Adrenal gland (tissue), 5 donors: ENCODE data around the gene LRRC30.

Experiments
- POLR2A ChIP-seq, 2 donors: fragments of 450-650 bp; IDR thresholded peaks; one replicate each; pipeline ENCODE4 v1.6.1; 2017; ENCODE audit warnings: antibody characterized with exemption in 2 of 2, mild to moderate bottlenecking in 2 of 2, moderate library complexity in 1 of 2
- TF ChIP-seq, protein P1 (sequence below), 6 experiments: fragments of 450-650 bp in 4 of 6; fragments of 200-600 bp in 2 of 6; sonication (generic) in 1 of 6; IDR thresholded peaks; 1 replicate in 5 of 6; 2 replicates in 1 of 6; pipeline versions ENCODE4 v1.5.1 to v1.8.0; 2016 to 2021; ENCODE audit warnings: antibody characterized with exemption in 6 of 6, mild to moderate bottlenecking in 2 of 6, moderate library complexity in 1 of 6
- donor health status: DM: no; HTN: no; CAD: no.

DNA sequence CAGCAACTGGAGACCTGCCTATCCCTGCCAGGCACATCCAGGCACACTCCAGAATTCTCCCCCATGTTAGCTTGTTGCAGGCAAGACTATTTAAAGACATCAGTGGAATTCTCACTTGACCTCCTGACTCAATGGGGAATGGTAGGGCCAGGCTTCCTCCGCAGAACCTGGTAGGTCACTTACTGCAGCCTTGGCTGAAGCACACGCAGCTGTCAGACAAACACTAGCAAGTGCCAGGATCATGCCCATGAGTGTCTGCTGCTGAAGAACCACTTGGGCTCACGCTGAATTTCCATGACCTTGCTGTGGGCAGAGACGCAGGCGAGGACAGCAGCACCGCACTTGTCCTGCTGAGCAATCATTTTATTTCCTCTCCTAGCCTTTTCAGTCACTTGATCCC is 3.2 kb downstream of the LRRC30 start:
- TF ChIP-seq, protein P1, sequence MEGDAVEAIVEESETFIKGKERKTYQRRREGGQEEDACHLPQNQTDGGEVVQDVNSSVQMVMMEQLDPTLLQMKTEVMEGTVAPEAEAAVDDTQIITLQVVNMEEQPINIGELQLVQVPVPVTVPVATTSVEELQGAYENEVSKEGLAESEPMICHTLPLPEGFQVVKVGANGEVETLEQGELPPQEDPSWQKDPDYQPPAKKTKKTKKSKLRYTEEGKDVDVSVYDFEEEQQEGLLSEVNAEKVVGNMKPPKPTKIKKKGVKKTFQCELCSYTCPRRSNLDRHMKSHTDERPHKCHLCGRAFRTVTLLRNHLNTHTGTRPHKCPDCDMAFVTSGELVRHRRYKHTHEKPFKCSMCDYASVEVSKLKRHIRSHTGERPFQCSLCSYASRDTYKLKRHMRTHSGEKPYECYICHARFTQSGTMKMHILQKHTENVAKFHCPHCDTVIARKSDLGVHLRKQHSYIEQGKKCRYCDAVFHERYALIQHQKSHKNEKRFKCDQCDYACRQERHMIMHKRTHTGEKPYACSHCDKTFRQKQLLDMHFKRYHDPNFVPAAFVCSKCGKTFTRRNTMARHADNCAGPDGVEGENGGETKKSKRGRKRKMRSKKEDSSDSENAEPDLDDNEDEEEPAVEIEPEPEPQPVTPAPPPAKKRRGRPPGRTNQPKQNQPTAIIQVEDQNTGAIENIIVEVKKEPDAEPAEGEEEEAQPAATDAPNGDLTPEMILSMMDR (IDR thresholded peaks at IDR 0.05) = no peak
- TF ChIP-seq POLR2A (IDR thresholded peaks at IDR 0.05) = no peak
